ENCODE measurements around the gene AMPD2.

- no peak for TF ChIP-seq POLR2A (IDR thresholded peaks at IDR 0.05; ENCODE audit: low read depth)
- no peak for TF ChIP-seq CTCF (IDR thresholded peaks at IDR 0.05)
- no peak for TF ChIP-seq EP300 (IDR thresholded peaks at IDR 0.05)
- TF ChIP-seq POLR2AphosphoS5 (IDR thresholded peaks at IDR 0.05): no peak
These were observed 41.8 kb downstream of the AMPD2 start for GRCh38 chr1:109661391-109661790.
